Vagina (tissue), 2 donors: ENCODE results near the gene ARL2BP.

Source experiments
- CTCF ChIP-seq, 3 experiments: fragments of 450-650 bp in 2 of 3; fragments of 200-600 bp in 1 of 3; sonication (generic) in 1 of 3; IDR thresholded peaks; one replicate each; pipeline ENCODE4 v1.5.1; 2017 to 2019; ENCODE audit warnings: antibody characterized with exemption in 3 of 3, mild to moderate bottlenecking in 2 of 3, moderate library complexity in 2 of 3
- POLR2A ChIP-seq, 2 donors: fragments of 450-650 bp; IDR thresholded peaks; one replicate each; pipeline ENCODE4 v1.6.1; 2017; ENCODE audit warnings: antibody characterized with exemption in 2 of 2, mild to moderate bottlenecking in 2 of 2, moderate library complexity in 2 of 2

- TF ChIP-seq CTCF (IDR thresholded peaks at IDR 0.05) (no peak), POLR2A (IDR thresholded peaks at IDR 0.05) (no peak)
Observed at GRCh38 chr16:57289391-57290257, 44.6 kb downstream of the ARL2BP start.
